ENCODE results near the gene ADCY2.

Gene ADCY2

DNA sequence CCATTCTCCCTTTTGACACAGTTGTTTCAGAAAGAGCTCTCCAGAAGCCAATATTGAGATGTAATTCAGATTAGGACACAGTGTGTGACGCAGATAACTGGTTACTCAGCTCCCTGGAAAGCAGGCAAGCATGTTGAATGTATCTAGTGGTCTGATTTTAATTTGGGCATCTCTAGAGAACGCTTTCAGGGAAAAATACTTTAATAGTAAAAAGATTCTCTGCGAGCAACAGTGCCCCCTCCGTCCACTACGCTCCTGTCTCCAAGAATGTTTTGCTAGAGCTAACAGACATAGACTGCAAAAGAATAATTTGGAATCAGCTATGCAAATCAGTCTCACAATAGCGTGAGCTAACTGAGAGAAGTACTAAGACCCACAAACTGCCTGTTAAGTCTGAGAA is 431.7 kb downstream of the ADCY2 start:
- TF ChIP-seq, protein P1, sequence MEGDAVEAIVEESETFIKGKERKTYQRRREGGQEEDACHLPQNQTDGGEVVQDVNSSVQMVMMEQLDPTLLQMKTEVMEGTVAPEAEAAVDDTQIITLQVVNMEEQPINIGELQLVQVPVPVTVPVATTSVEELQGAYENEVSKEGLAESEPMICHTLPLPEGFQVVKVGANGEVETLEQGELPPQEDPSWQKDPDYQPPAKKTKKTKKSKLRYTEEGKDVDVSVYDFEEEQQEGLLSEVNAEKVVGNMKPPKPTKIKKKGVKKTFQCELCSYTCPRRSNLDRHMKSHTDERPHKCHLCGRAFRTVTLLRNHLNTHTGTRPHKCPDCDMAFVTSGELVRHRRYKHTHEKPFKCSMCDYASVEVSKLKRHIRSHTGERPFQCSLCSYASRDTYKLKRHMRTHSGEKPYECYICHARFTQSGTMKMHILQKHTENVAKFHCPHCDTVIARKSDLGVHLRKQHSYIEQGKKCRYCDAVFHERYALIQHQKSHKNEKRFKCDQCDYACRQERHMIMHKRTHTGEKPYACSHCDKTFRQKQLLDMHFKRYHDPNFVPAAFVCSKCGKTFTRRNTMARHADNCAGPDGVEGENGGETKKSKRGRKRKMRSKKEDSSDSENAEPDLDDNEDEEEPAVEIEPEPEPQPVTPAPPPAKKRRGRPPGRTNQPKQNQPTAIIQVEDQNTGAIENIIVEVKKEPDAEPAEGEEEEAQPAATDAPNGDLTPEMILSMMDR (IDR thresholded peaks at IDR 0.05), result no peak
- H3K4me3 ChIP-seq, result no peak overlapping the region
- H3K9me3 ChIP-seq, result no peaks in the 10 kb centered on the region
- no peaks in the 10 kb centered on the region for H3K4me1 ChIP-seq
- no peak for DNase-seq
- H3K27me3 ChIP-seq, result no peaks in the 10 kb centered on the region
- intact Hi-C loops (cut with DNase I; ENCODE audit: low total_unique reads), result no loop called here
- H3K27ac ChIP-seq, result no peak overlapping the region
- no peaks in the 10 kb centered on the region for H3K36me3 ChIP-seq

DNA sequence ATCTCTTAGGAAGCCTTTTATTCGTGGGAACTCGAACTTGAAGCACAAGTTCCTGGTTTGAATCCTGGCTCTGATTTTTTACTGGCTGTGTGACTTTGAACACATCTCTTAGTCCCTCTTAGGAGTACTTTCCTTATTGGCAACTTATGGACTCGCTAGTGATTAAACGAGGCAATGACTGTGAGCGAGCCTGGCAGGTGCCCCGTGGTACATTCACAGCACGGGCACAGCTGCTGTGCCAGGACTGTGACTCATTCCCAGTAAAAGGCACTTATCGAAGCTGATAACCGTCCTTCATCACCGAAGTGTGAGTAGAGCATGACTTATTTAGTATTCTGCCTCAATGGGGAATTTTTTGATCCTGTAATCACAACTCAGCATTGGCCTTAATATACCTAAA is 432.3 kb downstream of the ADCY2 start:
- Histone ChIP-seq H3K9me3 (no peaks in the 10 kb centered on the region), H3K36me3 (no peaks in the 10 kb centered on the region), H3K4me3 (no peak overlapping the region), H3K27me3 (no peaks in the 10 kb centered on the region), H3K4me1 (no peaks in the 10 kb centered on the region), H3K27ac (no peak overlapping the region)
- TF ChIP-seq, protein P1 (IDR thresholded peaks at IDR 0.05), result no peak
- no peak for DNase-seq
- intact Hi-C loops (cut with DNase I; ENCODE audit: low total_unique reads), result no loop called here

DNA sequence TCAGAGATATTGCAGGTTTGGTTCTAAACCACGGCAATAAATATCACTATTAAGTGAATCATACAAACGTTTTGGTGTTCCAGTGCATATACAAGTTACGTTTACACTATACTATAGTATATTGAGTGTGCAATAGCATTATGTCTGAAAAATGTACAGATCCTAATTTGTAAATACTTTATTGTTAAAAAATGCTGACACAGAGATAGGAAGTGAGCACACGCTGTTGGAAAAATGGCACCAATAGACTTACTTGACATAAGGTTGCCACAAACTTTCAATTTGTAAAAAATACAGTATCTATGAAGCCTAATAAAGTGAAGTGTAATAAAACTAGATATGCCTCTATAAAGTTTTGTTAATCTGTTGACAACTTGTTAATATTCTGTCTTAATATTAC is 439.0 kb downstream of the ADCY2 start:
- H3K4me1 ChIP-seq, result no peaks in the 10 kb centered on the region

DNA sequence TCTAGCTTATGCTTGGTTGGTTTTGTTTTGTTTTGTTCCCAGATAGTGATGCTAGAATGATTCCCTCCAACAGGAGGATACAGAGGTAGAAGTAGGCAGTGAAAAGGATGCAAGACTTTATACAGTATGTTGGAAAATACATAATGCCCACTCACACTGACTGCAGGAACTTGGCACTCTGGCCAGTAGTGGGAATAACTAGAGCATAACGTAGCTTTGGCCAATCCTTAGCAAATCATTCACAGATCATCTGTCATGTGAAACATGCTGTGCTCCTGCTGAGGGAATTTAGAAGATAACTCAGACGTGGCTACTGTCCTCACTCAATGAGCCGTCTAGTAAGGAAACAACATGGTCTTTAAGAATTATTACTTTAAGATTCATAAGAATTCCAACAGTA is 441.5 kb downstream of the ADCY2 start:
- DNase-seq, result no peak
- H3K4me3 ChIP-seq, result no peak overlapping the region
- no peaks in the 10 kb centered on the region for H3K36me3 ChIP-seq
- intact Hi-C loops (cut with DNase I; ENCODE audit: low total_unique reads), result no loop called here
- no peaks in the 10 kb centered on the region for H3K4me1 ChIP-seq
- TF ChIP-seq, protein P1 (IDR thresholded peaks at IDR 0.05), result no peak
- no peaks in the 10 kb centered on the region for H3K9me3 ChIP-seq
- H3K27ac ChIP-seq, result no peak overlapping the region
- H3K27me3 ChIP-seq, result peaks cover 0 to 3% of the 10 kb centered on the region in 2 donors

More for the DNA sequence above, 439.0 kb downstream of the ADCY2 start:
- Histone ChIP-seq H3K27me3 (peaks cover 0 to 3% of the 10 kb centered on the region in 2 donors), H3K27ac (no peak overlapping the region), H3K9me3 (no peaks in the 10 kb centered on the region), H3K4me3 (no peak overlapping the region), H3K36me3 (no peaks in the 10 kb centered on the region)
- no peak for DNase-seq
- intact Hi-C loops (cut with DNase I; ENCODE audit: low total_unique reads), result no loop called here
- TF ChIP-seq, protein P1 (IDR thresholded peaks at IDR 0.05), result no peak

DNA sequence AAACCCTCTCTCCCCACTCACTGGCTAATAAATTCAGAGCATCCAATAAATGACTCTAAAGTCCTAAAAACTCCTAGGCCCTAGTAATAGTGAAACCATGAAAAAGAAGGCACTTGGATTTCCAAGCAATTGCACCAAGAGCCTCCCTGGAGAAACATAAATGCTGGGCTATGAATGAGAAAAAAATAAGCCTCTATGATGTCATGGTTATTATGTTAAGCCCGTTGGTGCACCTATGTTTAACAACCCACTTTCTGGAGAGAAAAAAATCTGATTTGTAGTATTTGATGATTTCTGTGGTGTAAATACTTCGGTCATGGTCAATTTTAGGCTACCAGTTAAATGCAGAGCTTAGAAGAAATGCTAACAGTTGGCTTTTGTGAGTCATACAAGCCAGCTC is 446.6 kb downstream of the ADCY2 start:
- Histone ChIP-seq H3K27ac (no peak overlapping the region), H3K4me3 (no peak overlapping the region), H3K36me3 (no peaks in the 10 kb centered on the region), H3K27me3 (peaks cover 0 to 3% of the 10 kb centered on the region in 2 donors), H3K4me1 (no peaks in the 10 kb centered on the region), H3K9me3 (no peaks in the 10 kb centered on the region)
- TF ChIP-seq, protein P1 (IDR thresholded peaks at IDR 0.05), result no peak
- intact Hi-C loops (cut with DNase I; ENCODE audit: low total_unique reads), result no loop called here
- no peak for DNase-seq

DNA sequence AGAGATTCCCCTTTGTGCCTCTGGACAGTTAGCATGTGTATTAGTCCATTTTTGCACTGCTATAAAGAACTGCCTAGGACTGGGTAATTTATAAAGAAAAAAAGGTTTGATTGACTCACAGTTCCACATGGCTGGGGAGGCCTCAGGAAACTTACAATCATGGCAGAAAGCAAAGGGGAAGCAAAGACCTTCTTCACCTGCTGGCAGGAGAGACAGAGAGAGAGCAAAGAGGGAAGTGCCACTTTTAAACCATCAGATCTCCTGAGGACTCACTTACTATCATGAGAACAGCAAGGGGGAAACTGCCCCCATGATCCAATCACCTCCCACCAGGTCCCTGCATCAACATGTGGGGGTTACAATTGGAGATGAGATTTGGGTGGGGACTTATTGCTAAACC is 449.0 kb downstream of the ADCY2 start:
- no peak overlapping the region for H3K27ac ChIP-seq
- no peak overlapping the region for H3K4me3 ChIP-seq
- intact Hi-C loops (cut with DNase I; ENCODE audit: low total_unique reads), result no loop called here
- no peaks in the 10 kb centered on the region for H3K9me3 ChIP-seq
- H3K4me1 ChIP-seq, result peaks cover 0 to 6% (median 5%) of the 10 kb centered on the region in 4 donors
- H3K27me3 ChIP-seq, result peaks cover 0 to 16% of the 10 kb centered on the region in 2 donors
- no peak for DNase-seq
- TF ChIP-seq, protein P1 (IDR thresholded peaks at IDR 0.05), result no peak
- H3K36me3 ChIP-seq, result no peaks in the 10 kb centered on the region
